OCI-LY7 (cell line): ENCODE data around the gene CDYL.

Source experiments
- CTCF ChIP-seq: fragments of 200-600 bp; sonication (generic); conservative IDR thresholded peaks from 2 replicates; pipeline ENCODE4 v1.5.1; 2014; ENCODE audit warnings: mild to moderate bottlenecking, antibody characterized with exemption, low read length, moderate library complexity, mixed read lengths
- EZH2phosphoT487 ChIP-seq: fragments of 200-600 bp; sonication (generic); IDR thresholded peaks from 2 replicates; pipeline ENCODE4 v1.6.1; 2018; ENCODE audit warnings: low read depth, borderline replicate concordance, mild to moderate bottlenecking, mixed run types, antibody characterized with exemption, low read length, moderate library complexity, mixed read lengths

GRCh38 chr6:4947716-4948115, 171.5 kb downstream of the CDYL start:
- TF ChIP-seq CTCF, result no peak
- no peak for TF ChIP-seq EZH2phosphoT487
